Prostate gland (tissue), 2 donors: Measurements from ENCODE around the gene TFEB.

Experiments
- CTCF ChIP-seq, 4 experiments: fragments of 200-600 bp in 2 of 4; fragments of 450-650 bp in 2 of 4; sonication (generic) in 2 of 4; IDR thresholded peaks; 1 replicate in 3 of 4; 2 replicates in 1 of 4; pipeline ENCODE4 v1.5.1; 2016 to 2019; ENCODE audit warnings: antibody characterized with exemption in 4 of 4, mild to moderate bottlenecking in 2 of 4, moderate library complexity in 2 of 4
- POLR2A ChIP-seq: fragments of 450-650 bp; IDR thresholded peaks from one replicate; pipeline ENCODE4 v1.6.1; 2016; ENCODE audit warnings: antibody characterized with exemption, mild to moderate bottlenecking

- TF ChIP-seq CTCF (IDR thresholded peaks at IDR 0.05) (no peak), POLR2A (no peak)
Measured at GRCh38 chr6:41675176-41675775, 60.1 kb downstream of the TFEB start.
